NCI-H187 (cell line): ENCODE results near the gene ADAMTS14.

Experiments
- DNase-seq, 2 experiments: peaks; one replicate each; lab custom pipeline; 2025; lab: John Stamatoyannopoulos, UW

The ADAMTS14 gene

GRCh38 chr10:70791386-70792039, 119.2 kb downstream of the ADAMTS14 start:
- DNase-seq, result no peak

DNA sequence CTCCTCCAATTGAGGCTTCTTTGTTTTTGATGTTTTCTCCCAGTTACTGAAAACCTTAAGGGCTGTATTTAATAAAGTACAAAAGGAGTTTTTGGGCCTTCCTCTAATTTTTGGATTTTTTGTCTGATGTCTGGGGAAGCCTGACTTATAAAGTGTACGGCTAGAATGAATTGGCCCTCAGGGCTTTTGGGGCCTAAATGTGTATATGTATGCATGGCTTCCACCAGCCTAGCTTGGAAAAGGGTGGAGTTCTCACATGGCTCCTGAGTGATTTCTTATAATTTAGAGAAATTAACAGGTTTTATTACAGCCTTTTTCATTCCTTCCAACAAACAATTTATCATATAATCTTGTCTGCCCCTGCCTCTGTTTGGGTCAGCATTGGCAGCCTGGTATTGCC, 123.3 kb downstream of the ADAMTS14 start:
- no peak for DNase-seq

DNA sequence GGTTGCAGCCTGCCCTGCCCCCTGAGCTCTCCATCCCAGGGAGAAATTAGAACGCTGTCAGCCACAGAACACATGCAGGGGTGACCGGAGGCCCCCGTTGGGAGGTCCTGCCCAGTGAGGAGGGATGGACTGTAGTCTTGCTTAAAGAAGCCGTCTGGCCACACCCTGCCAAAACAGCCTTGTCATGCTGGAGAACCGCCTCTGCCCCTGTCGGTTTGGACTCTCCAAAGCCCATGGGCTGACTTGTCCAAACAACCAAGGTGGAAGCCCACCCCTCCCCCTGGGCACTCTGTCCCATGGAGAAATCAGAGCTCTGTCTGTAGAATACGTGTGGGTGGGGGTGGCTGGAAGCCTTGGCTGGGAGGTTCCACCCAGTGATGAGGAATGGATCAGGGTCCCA, 125.5 kb downstream of the ADAMTS14 start:
- no peak for DNase-seq

- no peak for DNase-seq
Observed at GRCh38 chr10:70799124-70799523, 126.8 kb downstream of the ADAMTS14 start.

GRCh38 chr10:70801854-70802253, 129.5 kb downstream of the ADAMTS14 start:
- no peak for DNase-seq

DNA sequence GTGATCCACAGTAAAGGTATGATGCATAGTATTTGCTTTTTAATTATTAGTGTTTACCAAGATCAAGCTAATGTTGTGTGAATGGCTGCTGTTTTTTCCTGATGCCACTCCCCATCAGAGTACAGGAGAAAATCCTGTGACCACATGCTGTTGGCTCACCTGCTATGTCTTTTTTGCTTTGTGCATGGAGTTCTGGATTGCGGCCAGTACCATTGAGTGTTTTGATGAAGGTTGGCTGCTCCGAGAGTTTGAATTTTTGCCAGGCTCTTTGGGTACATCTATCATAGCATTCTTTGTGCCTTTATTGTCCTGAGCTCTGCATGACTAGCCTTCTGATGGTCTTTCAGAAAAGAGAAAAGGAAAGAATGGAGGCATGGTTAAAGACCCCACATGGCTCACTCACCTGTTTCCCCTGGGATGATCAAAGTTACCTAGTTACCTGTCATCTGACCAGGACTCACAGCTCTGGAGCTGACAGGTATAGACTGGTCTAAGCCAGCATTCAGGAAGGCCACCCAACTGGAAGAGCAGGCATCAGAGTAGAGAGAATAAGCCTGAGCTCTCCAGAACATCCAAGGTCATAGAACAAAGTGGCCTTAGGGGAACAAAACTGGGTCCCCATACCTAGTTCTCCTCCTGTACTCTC, 131.6 kb downstream of the ADAMTS14 start:
- DNase-seq, result no peak

GRCh38 chr10:70804421-70804808, 132.1 kb downstream of the ADAMTS14 start:
- DNase-seq, result no peak

GRCh38 chr10:70805619-70806215, 133.4 kb downstream of the ADAMTS14 start:
- DNase-seq, result no peak

GRCh38 chr10:70806841-70807240, 134.5 kb downstream of the ADAMTS14 start:
- DNase-seq, result no peak

DNA sequence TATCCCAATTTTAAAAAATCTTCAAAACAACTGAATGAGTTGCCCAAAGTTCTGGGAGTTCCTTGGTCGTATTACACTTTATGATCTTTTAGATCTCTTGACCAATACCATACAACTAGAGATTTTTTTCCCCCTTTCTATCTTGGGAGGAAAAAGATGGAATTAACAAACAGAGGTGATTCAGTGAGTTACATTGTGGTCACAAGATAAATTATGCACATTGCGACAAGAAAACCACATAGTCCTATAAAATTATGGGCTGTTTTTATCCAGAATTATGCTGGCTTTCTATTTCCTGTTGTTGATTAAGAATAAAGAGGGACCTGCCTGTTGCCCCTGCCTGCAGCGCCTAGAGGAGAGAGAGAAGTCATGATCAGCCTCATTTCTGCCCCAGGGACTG, 135.2 kb downstream of the ADAMTS14 start:
- no peak for DNase-seq

GRCh38 chr10:70809011-70809611, 136.8 kb downstream of the ADAMTS14 start:
- no peak for DNase-seq

DNA sequence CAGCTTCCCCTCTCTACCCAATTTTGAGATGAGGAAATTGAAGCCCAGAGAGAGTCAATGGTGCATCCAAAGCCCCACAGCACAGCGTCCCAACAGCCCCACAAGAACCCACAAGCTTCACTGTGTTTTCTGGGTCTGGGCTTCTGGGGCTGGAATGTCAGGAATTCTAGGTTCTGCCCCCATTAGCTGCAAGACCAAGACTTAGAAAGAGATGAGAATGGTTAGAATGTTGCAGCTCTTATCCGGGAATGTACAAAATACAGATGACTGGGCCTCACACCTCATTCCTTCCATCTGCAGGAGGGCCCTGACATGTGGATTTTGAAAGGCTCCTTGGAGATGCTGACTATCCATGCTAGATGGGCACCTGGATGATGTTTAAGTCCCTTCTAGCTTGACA, 137.4 kb downstream of the ADAMTS14 start:
- DNase-seq, result no peak

- no peak for DNase-seq
Observed at GRCh38 chr10:70810967-70811366, 138.7 kb downstream of the ADAMTS14 start.

DNA sequence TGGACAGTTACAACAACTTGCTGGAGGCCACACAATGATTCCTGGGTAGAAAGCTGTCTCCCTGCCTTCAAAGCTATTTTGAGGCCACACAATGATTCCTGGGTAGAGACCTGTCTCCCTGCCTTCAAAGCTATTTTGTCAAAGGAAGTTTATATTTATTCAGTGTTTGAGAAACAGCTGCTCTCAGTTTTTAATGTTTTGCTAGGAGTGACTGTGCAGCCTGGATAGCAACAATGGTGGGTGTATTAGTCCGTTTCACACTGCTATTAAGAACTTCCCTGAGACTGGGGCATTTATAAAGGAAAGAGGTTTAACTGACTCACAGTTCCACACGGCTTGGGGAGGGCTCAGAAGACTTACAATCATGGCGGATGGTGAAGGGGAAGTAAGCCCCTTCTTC, 139.6 kb downstream of the ADAMTS14 start:
- no peak for DNase-seq
